Neuronal stem cell (in vitro differentiated cells): ENCODE results near the gene CLRN1.

Experiments
- DNase-seq: peaks from one replicate; pipeline ENCODE4 v3.0.0-alpha.2; 2013; ENCODE audit warnings: low spot score
- H2AFZ ChIP-seq: one replicate; pipeline ENCODE4 v1.6.1; 2013; ENCODE audit warnings: mild to moderate bottlenecking, low read length, inconsistent platforms
- H2AK5ac ChIP-seq: 2 replicates; pipeline ENCODE4 v1.6.1; 2013; ENCODE audit warnings: low read depth, mild to moderate bottlenecking, inconsistent platforms, low read length, moderate library complexity, mixed read lengths
- H2BK120ac ChIP-seq: 2 replicates; pipeline ENCODE4 v1.6.1; 2013; ENCODE audit warnings: low read depth, mild to moderate bottlenecking, inconsistent platforms, low read length, moderate library complexity, mixed read lengths
- H2BK12ac ChIP-seq: one replicate; pipeline ENCODE4 v1.6.1; 2013; ENCODE audit warnings: low read length, inconsistent platforms
- H2BK15ac ChIP-seq: 2 replicates; pipeline ENCODE4 v1.6.1; 2013; ENCODE audit warnings: mild to moderate bottlenecking, low read length, inconsistent platforms, mixed read lengths
- H2BK5ac ChIP-seq: one replicate; pipeline ENCODE4 v1.6.1; 2013; ENCODE audit warnings: inconsistent platforms, mild to moderate bottlenecking, low read length, moderate library complexity
- H3K14ac ChIP-seq: one replicate; pipeline ENCODE4 v1.6.1; 2013; ENCODE audit warnings: low read length, inconsistent platforms
- H3K18ac ChIP-seq: 2 replicates; pipeline ENCODE4 v1.6.1; 2013; ENCODE audit warnings: low read length, inconsistent platforms
- H3K23ac ChIP-seq: 2 replicates; pipeline ENCODE4 v1.6.1; 2013; ENCODE audit warnings: low read depth, mild to moderate bottlenecking, mixed read lengths, low read length, inconsistent platforms; ENCODE audit not compliant: poor library complexity
- H3K27ac ChIP-seq: replicated peaks from 3 replicates; pipeline ENCODE4 v1.5.1; 2013; ENCODE audit warnings: low read length, inconsistent platforms
- H3K27me3 ChIP-seq, 3 experiments: 2 replicates each; pipeline ENCODE4 v1.6.1; 2013; ENCODE audit warnings: low read length in 3 of 3, mild to moderate bottlenecking in 2 of 3, inconsistent platforms in 1 of 3, low read depth in 1 of 3, mixed read lengths in 1 of 3, moderate library complexity in 1 of 3; ENCODE audit not compliant: control insufficient read depth in 3 of 3, insufficient read depth in 3 of 3
- H3K36me3 ChIP-seq, 2 donors: replicated peaks in 1 of 2; 2 replicates each; pipeline ENCODE4 v1.6.1; 2013; ENCODE audit warnings: low read length in 2 of 2; ENCODE audit not compliant: control insufficient read depth in 2 of 2, insufficient read depth in 2 of 2
- H3K4ac ChIP-seq: 2 replicates; pipeline ENCODE4 v1.6.1; 2013; ENCODE audit warnings: inconsistent platforms, mild to moderate bottlenecking, low read length, moderate library complexity
- H3K4me1 ChIP-seq, 2 donors: 1 replicate in 1 of 2; 2 replicates in 1 of 2; pipeline ENCODE4 v1.6.1; 2013; ENCODE audit warnings: low read length in 2 of 2, low read depth in 1 of 2; ENCODE audit not compliant: control insufficient read depth in 2 of 2, insufficient read depth in 1 of 2
- H3K4me2 ChIP-seq: one replicate; pipeline ENCODE4 v1.6.1; 2013; ENCODE audit warnings: mild to moderate bottlenecking, low read length, inconsistent platforms; ENCODE audit not compliant: insufficient read depth, poor library complexity, severe bottlenecking
- H3K4me3 ChIP-seq, 2 donors: 2 replicates each; pipeline ENCODE4 v1.5.1; 2013; ENCODE audit warnings: low read length in 2 of 2, mild to moderate bottlenecking in 2 of 2, inconsistent platforms in 1 of 2, moderate library complexity in 1 of 2
- H3K79me1 ChIP-seq: one replicate; pipeline ENCODE4 v1.6.1; 2013; ENCODE audit warnings: low read depth, mild to moderate bottlenecking, inconsistent platforms, low read length, moderate library complexity
- H3K9ac ChIP-seq: one replicate; pipeline ENCODE4 v1.6.1; 2013; ENCODE audit warnings: mild to moderate bottlenecking, low read depth, low read length, inconsistent platforms; ENCODE audit not compliant: poor library complexity
- H3K9me3 ChIP-seq, 2 donors: replicated peaks in 1 of 2; 2 replicates each; pipeline versions ENCODE3 to v1.6.1; 2013; ENCODE audit warnings: low read length in 2 of 2, mild to moderate bottlenecking in 2 of 2, inconsistent platforms in 1 of 2, low read depth in 1 of 2, mixed read lengths in 1 of 2, moderate library complexity in 1 of 2; ENCODE audit not compliant: control insufficient read depth in 2 of 2, insufficient read depth in 1 of 2
- H4K8ac ChIP-seq: one replicate; pipeline ENCODE4 v1.6.1; 2013; ENCODE audit warnings: low read depth, mild to moderate bottlenecking, inconsistent platforms, low read length, moderate library complexity
- H4K91ac ChIP-seq: one replicate; pipeline ENCODE4 v1.6.1; 2013; ENCODE audit warnings: low read length, low read depth, mild to moderate bottlenecking, inconsistent platforms; ENCODE audit not compliant: poor library complexity
- WGBS, 2 donors: extraction: QIAGEN DNeasy Blood & Tissue Kit; methylation state at CpG; one replicate each; pipeline ENCODE4 v1.1.7; 2013; ENCODE audit warnings: missing lambda C conversion rate in 2 of 2, mixed read lengths in 1 of 2; ENCODE audit not compliant: insufficient read length in 2 of 2, insufficient replicate concordance in 1 of 2; ENCODE audit errors: extremely low coverage in 2 of 2; 5-methylcytosine and 5-hydroxymethylcytosine counted together

Gene CLRN1

GRCh38 chr3:150922611-150923010 is 49.9 kb downstream of the CLRN1 start:
- H2BK15ac ChIP-seq, result no peak overlapping the region
- H2AFZ ChIP-seq, result no peak overlapping the region
- no peak overlapping the region for H3K4me3 ChIP-seq
- H3K27me3 ChIP-seq, result peaks cover 0 to 11% (median 0%) of the 10 kb centered on the region in 3 experiments
- H2AK5ac ChIP-seq, result no peak overlapping the region
- H3K27ac ChIP-seq, result no peak overlapping the region
- no peaks in the 10 kb centered on the region for H3K36me3 ChIP-seq
- H3K23ac ChIP-seq, result no peak overlapping the region
- H3K18ac ChIP-seq, result no peak overlapping the region
- no peak overlapping the region for H4K91ac ChIP-seq
- H3K14ac ChIP-seq, result no peak overlapping the region
- no peak overlapping the region for H3K4me2 ChIP-seq
- no peak for DNase-seq
- H3K9ac ChIP-seq, result no peak overlapping the region
- no peak overlapping the region for H2BK5ac ChIP-seq
- no CpG with 5 or more reads among the region's 10 CpGs for WGBS, 2 donors
- H3K79me1 ChIP-seq, result no peaks in the 10 kb centered on the region
- no peak overlapping the region for H2BK120ac ChIP-seq
- H3K9me3 ChIP-seq, result peaks cover 0 to 2% of the 10 kb centered on the region in 2 donors
- no peak overlapping the region for H4K8ac ChIP-seq
- peaks cover 0 to 8% of the 10 kb centered on the region in 2 donors for H3K4me1 ChIP-seq
- H2BK12ac ChIP-seq, result no peak overlapping the region
- H3K4ac ChIP-seq, result no peak overlapping the region

DNA sequence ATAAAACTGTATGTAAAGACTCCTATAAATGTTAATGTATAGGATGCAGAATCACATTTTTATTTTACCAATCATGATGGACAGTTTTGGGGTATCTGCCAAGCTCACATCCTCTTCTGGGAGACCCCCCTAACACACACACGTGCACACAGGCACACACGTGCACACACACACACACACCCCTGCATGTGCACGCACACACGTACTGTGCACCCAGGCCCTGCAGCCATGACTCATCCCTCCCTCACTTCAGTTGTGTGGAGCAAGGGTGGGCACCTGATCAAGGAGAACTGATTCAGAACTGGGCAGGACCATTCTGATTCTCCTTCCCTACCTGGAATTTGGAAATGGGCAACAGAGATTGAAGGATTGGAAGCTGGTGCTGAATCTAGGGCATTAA is 51.3 kb downstream of the CLRN1 start:
- Histone ChIP-seq H2BK12ac (peak overlapping the region; percentile 95), H2BK5ac (no peak overlapping the region), H3K4me1 (peaks cover 0 to 8% of the 10 kb centered on the region in 2 donors), H3K23ac (no peak overlapping the region), H3K14ac (no peak overlapping the region), H2AFZ (no peak overlapping the region), H2BK120ac (no peak overlapping the region), H3K18ac (peak overlapping the region; percentile 81), H3K9me3 (peaks cover 0 to 4% of the 10 kb centered on the region in 2 donors), H4K8ac (no peak overlapping the region), H3K27me3 (peaks cover 0 to 11% (median 0%) of the 10 kb centered on the region in 3 experiments), H2AK5ac (no peak overlapping the region), H3K79me1 (no peaks in the 10 kb centered on the region), H3K4ac (no peak overlapping the region), H4K91ac (no peak overlapping the region), H3K9ac (no peak overlapping the region), H3K27ac (no peak overlapping the region), H3K36me3 (no peaks in the 10 kb centered on the region), H3K4me3 (no peak overlapping the region), H3K4me2 (no peak overlapping the region), H2BK15ac (no peak overlapping the region)
- no peak for DNase-seq
- no CpG with 5 or more reads among the region's 4 CpGs for WGBS, 2 donors

GRCh38 chr3:150920236-150920635 is 52.3 kb downstream of the CLRN1 start:
- DNase-seq, result no peak
- H3K36me3 ChIP-seq, result no peaks in the 10 kb centered on the region
- no peak overlapping the region for H2BK5ac ChIP-seq
- no peak overlapping the region for H3K27ac ChIP-seq
- no peak overlapping the region for H3K4me2 ChIP-seq
- peaks cover 0 to 4% of the 10 kb centered on the region in 2 donors for H3K9me3 ChIP-seq
- H3K9ac ChIP-seq, result no peak overlapping the region
- H3K23ac ChIP-seq, result no peak overlapping the region
- no peak overlapping the region for H3K4me3 ChIP-seq
- no peak overlapping the region for H3K14ac ChIP-seq
- H3K18ac ChIP-seq, result no peak overlapping the region
- H2BK120ac ChIP-seq, result no peak overlapping the region
- no peak overlapping the region for H3K4ac ChIP-seq
- H3K79me1 ChIP-seq, result no peaks in the 10 kb centered on the region
- no peak overlapping the region for H2BK15ac ChIP-seq
- no peak overlapping the region for H2AK5ac ChIP-seq
- no peak overlapping the region for H4K91ac ChIP-seq
- no peak overlapping the region for H2AFZ ChIP-seq
- H3K4me1 ChIP-seq, result peaks cover 0 to 6% of the 10 kb centered on the region in 2 donors
- peaks cover 0 to 7% (median 0%) of the 10 kb centered on the region in 3 experiments for H3K27me3 ChIP-seq
- no peak overlapping the region for H2BK12ac ChIP-seq
- WGBS, 2 donors, result no CpG with 5 or more reads among the region's 2 CpGs
- no peak overlapping the region for H4K8ac ChIP-seq

DNA sequence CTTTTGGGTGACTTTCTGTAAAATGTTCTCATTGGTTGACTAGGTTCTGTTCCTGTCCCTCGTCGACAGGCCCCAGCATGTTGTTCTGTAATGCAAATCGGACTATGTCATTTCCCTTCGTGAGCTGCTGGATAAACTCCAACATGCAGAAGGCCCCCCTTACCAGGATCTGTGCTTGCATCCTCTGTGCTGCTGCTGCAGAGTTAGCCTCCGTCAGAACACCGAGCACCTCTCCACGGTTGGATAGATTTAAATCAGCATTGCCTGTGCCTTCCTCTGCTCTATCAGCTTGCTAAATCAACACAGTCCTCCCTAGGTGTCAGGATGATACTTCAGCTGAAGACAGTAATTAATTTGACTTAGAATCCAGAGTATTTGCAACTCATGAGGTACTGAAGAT is 54.6 kb downstream of the CLRN1 start:
- no peak overlapping the region for H2AK5ac ChIP-seq

More for the DNA sequence above, 54.6 kb downstream of the CLRN1 start:
- no peak overlapping the region for H3K23ac ChIP-seq
- H4K91ac ChIP-seq, result no peak overlapping the region
- H3K9me3 ChIP-seq, result peaks cover 0 to 4% of the 10 kb centered on the region in 2 donors
- H2BK12ac ChIP-seq, result no peak overlapping the region
- no peaks in the 10 kb centered on the region for H3K27me3 ChIP-seq
- H3K18ac ChIP-seq, result peak overlapping the region; percentile 54
- no peak overlapping the region for H3K4me2 ChIP-seq
- H2BK5ac ChIP-seq, result no peak overlapping the region
- peaks cover 0 to 6% of the 10 kb centered on the region in 2 donors for H3K4me1 ChIP-seq
- H2AFZ ChIP-seq, result peak overlapping the region; percentile 0
- no peak overlapping the region for H3K27ac ChIP-seq
- no CpG with 5 or more reads among the region's 7 CpGs for WGBS, 2 donors
- no peak overlapping the region for H2BK120ac ChIP-seq
- no peaks in the 10 kb centered on the region for H3K79me1 ChIP-seq
- H3K14ac ChIP-seq, result no peak overlapping the region
- no peaks in the 10 kb centered on the region for H3K36me3 ChIP-seq
- no peak for DNase-seq
- H3K9ac ChIP-seq, result no peak overlapping the region
- no peak overlapping the region for H3K4me3 ChIP-seq
- no peak overlapping the region for H4K8ac ChIP-seq
- H3K4ac ChIP-seq, result no peak overlapping the region
- H2BK15ac ChIP-seq, result no peak overlapping the region
